ENCODE results near the gene BRD7. TPM values are rescaled to one million over a fixed set of nuclear protein-coding genes. Genes with fewer than 3 reads are reported as not detected.
A peak's percentile ranks its signal among the peaks of the same experiment; 100 is the strongest.

The BRD7 gene
- total RNA-seq, 4 donors from 2014 or later = 38.3 to 55.9 (median 48.8) TPM

GRCh38 chr16:50267151-50267631 lies 101.6 kb downstream of the BRD7 start:
- intact Hi-C loops (cut with DNase I; ENCODE audit: low total_unique reads) = no loop called here
- H3K27ac ChIP-seq = peak overlapping the region in 1 of 4 donors; percentile 9
- DNase-seq = no peak

GRCh38 chr16:50266337-50267091 lies 102.3 kb downstream of the BRD7 start, which contains the start of gene ADCY7:
Gene ADCY7, plus strand, starts transcription at chr16:50266551. Its CDS starts 21,629 bp downstream, at chr16:50288180.
- no peaks in the 10 kb centered on the region for H3K9me3 ChIP-seq
- DNase-seq (peak; percentile 22 to 41), ATAC-seq (peak in 1 of 2 donors; percentile 78)
- H3K27me3 ChIP-seq = no peaks in the 10 kb centered on the region
- intact Hi-C loops (cut with DNase I; ENCODE audit: low total_unique reads) (no loop called here), in situ Hi-C loops (cut with MboI; ENCODE audit: low sequenced_read_pairs in 4 of 4) (no loop called here)
- H3K27ac ChIP-seq = peak within 1 kb of the TSS in 3 of 4 donors; percentile 31 to 47 (median 44)
- no peak for TF ChIP-seq POLR2A (IDR thresholded peaks at IDR 0.05)
- peaks cover 0 to 3% of the 10 kb centered on the region in 2 donors for H3K4me1 ChIP-seq
- peak within 1 kb of the TSS in 3 of 4 donors; percentile 13 to 33 (median 21) for H3K4me3 ChIP-seq
- H3K36me3 ChIP-seq = no peaks in the 10 kb centered on the region

More at GRCh38 chr16:50267151-50267631, 101.6 kb downstream of the BRD7 start:
- no peaks in the 10 kb centered on the region for H3K27me3 ChIP-seq
- TF ChIP-seq CTCF (IDR thresholded peaks at IDR 0.05 in 4 of 5, conservative IDR thresholded peaks at IDR 0.05 in 1 of 5) (no peak), POLR2A (IDR thresholded peaks at IDR 0.05) (no peak)
- H3K4me3 ChIP-seq = peak overlapping the region in 1 of 4 donors; percentile 33
- peaks cover 0 to 3% of the 10 kb centered on the region in 2 donors for H3K4me1 ChIP-seq
- in situ Hi-C loops (cut with MboI; ENCODE audit: low sequenced_read_pairs in 4 of 4) = no loop called here
- no peaks in the 10 kb centered on the region for H3K9me3 ChIP-seq
- H3K36me3 ChIP-seq = no peaks in the 10 kb centered on the region
- ATAC-seq = no peak

Small RNAs within 50 kb of the gene (microRNA-seq; reads per million reads assigned to microRNA genes)
- gene MIR6771 (ENCODE audit: borderline replicate concordance in 2 of 2) = 0 reads per million in 2 donors

Other genes with a start within 250 kb of the BRD7 start
- gene TENT4B, start 215.7 kb downstream of the BRD7 start, total RNA-seq = 10 to 100 TPM in 1 of 4 donors, 1 to 10 TPM in 3; 5.7 to 12.2 (median 7.0) TPM
- gene ADCY7, start 102.4 kb downstream of the BRD7 start, total RNA-seq = 1 to 10 TPM in 3 of 4 donors, under 1 TPM in 1; 0.90 to 7.3 (median 2.6) TPM
- under 1 TPM; 0.10 to 0.75 (median 0.19) TPM for gene NKD1, start 179.4 kb upstream of the BRD7 start, total RNA-seq

All from gastrocnemius medialis (tissue), 4 donors.